Mesodermal cell (in vitro differentiated cells): Measurements from ENCODE around the gene SUMO2.
"Not testable (repeated sequence)": the region's sequence is repeated elsewhere in the genome, so short reads cannot be mapped to it uniquely, and the experiment has no call there.

Experiments used
- H3K27ac ChIP-seq: 2 replicates; pipeline ENCODE4 v1.7.0; 2013; ENCODE audit warnings: mild to moderate bottlenecking, low read depth, low read length, moderate library complexity; ENCODE audit not compliant: severe bottlenecking
- H3K36me3 ChIP-seq: 2 replicates; pipeline ENCODE4 v1.7.1; 2013; ENCODE audit warnings: mild to moderate bottlenecking, low read length, moderate library complexity; ENCODE audit not compliant: control insufficient read depth, insufficient read depth
- H3K4me1 ChIP-seq: one replicate; pipeline ENCODE4 v1.7.1; 2013; ENCODE audit warnings: mild to moderate bottlenecking, low read length; ENCODE audit not compliant: insufficient read depth, control insufficient read depth, poor library complexity, severe bottlenecking
- H3K4me3 ChIP-seq: 2 replicates; pipeline ENCODE4 v1.7.0; 2013; ENCODE audit warnings: low read length, control low read depth, mild to moderate bottlenecking; ENCODE audit not compliant: insufficient read depth, poor library complexity, severe bottlenecking; ENCODE audit errors: extremely low read depth
- H3K9me3 ChIP-seq: 2 replicates; pipeline ENCODE4 v1.7.1; 2013; ENCODE audit warnings: mild to moderate bottlenecking, low read length, moderate library complexity; ENCODE audit not compliant: control insufficient read depth
- WGBS, 2 experiments: methylation state at CpG; one replicate each; pipeline ENCODE4 v1.1.5; 2013; ENCODE audit warnings: missing lambda C conversion rate in 2 of 2; ENCODE audit not compliant: insufficient coverage in 2 of 2; 5-methylcytosine and 5-hydroxymethylcytosine counted together

Gene SUMO2

DNA sequence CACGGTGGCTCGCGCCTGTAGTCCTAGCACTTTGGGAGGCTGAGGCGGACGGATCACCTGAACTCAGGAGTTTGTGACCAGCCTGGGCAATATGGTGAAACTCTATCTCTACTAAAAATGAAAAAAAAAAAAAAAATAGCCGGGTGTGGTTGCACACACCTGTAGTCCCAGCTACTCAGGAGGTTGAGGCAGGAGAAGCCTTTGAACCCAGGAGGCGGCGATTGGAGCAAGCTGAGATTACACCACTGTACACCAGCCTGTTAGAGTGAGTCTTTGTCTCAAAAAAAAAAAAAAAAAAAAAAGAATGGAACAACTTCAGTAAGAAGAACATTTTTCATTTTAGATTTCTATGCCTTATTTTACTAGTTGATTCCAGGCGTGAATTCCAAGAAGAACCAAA lies 25.4 kb upstream of the SUMO2 start:
- H3K9me3 ChIP-seq: no peaks in the 10 kb centered on the region
- no peak overlapping the region for H3K27ac ChIP-seq
- H3K36me3 ChIP-seq: peaks cover 48% of the 10 kb centered on the region
- no peaks in the 10 kb centered on the region for H3K4me1 ChIP-seq
- no peak overlapping the region for H3K4me3 ChIP-seq
- 93 to 100% methylated on average over 3 to 6 of the region's 9 CpGs for WGBS, 2 experiments

GRCh38 chr17:75207760-75208159 lies 25.0 kb upstream of the SUMO2 start:
- Histone ChIP-seq H3K36me3 (peaks cover 44% of the 10 kb centered on the region), H3K4me3 (no peak overlapping the region), H3K4me1 (no peaks in the 10 kb centered on the region), H3K27ac (no peak overlapping the region), H3K9me3 (no peaks in the 10 kb centered on the region)
- 87 to 92% methylated on average over 9 to 12 of the region's 12 CpGs for WGBS, 2 experiments

GRCh38 chr17:75207050-75207407 lies 24.3 kb upstream of the SUMO2 start:
- not testable (repeated sequence) for H3K4me1 ChIP-seq, H3K27ac ChIP-seq, H3K9me3 ChIP-seq
- Histone ChIP-seq H3K4me3 (peak overlapping the region; percentile 95), H3K36me3 (peaks cover 37% of the 10 kb centered on the region)
- WGBS, 2 experiments: 89 to 99% methylated on average over 5 to 7 of the region's 8 CpGs

- Histone ChIP-seq H3K9me3 (no peaks in the 10 kb centered on the region), H3K4me3 (peak overlapping the region; percentile 95), H3K36me3 (peaks cover 28% of the 10 kb centered on the region), H3K27ac (peak overlapping the region; percentile 100), H3K4me1 (no peaks in the 10 kb centered on the region)
- 0% methylated on average over 21 to 22 of the region's 22 CpGs for WGBS, 2 experiments
Observed at GRCh38 chr17:75205793-75206163, 23.0 kb upstream of the SUMO2 start.

GRCh38 chr17:75205037-75205792 lies 22.5 kb upstream of the SUMO2 start, which contains the start of gene NUP85:
Gene NUP85 (plus strand): TSS chr17:75205679. CDS start chr17:75205762, 83 bp downstream.
- Histone ChIP-seq H3K9me3 (no peaks in the 10 kb centered on the region), H3K4me1 (no peaks in the 10 kb centered on the region), H3K36me3 (peaks cover 24% of the 10 kb centered on the region), H3K4me3 (peak within 1 kb of the TSS; percentile 95), H3K27ac (peak within 1 kb of the TSS; percentile 100)
- 1% methylated on average over 54 to 55 of the region's 57 CpGs for WGBS, 2 experiments

GRCh38 chr17:75199886-75200618 lies 17.3 kb upstream of the SUMO2 start:
- Histone ChIP-seq H3K27ac (no peak overlapping the region), H3K36me3 (no peaks in the 10 kb centered on the region), H3K4me3 (no peak overlapping the region), H3K4me1 (no peaks in the 10 kb centered on the region), H3K9me3 (no peaks in the 10 kb centered on the region)
- WGBS, 2 experiments: 86 to 95% methylated on average over 4 of the region's 6 CpGs

- WGBS, 2 experiments: 81 to 84% methylated on average over 2 to 3 of the region's 5 CpGs
- Histone ChIP-seq H3K36me3 (no peaks in the 10 kb centered on the region), H3K9me3 (no peaks in the 10 kb centered on the region), H3K4me1 (no peaks in the 10 kb centered on the region), H3K4me3 (no peak overlapping the region), H3K27ac (no peak overlapping the region)
Observed at GRCh38 chr17:75194879-75195278, 12.1 kb upstream of the SUMO2 start.

- Histone ChIP-seq H3K9me3 (no peaks in the 10 kb centered on the region), H3K27ac (no peak overlapping the region), H3K4me1 (no peaks in the 10 kb centered on the region), H3K36me3 (no peaks in the 10 kb centered on the region), H3K4me3 (no peak overlapping the region)
- WGBS, 2 experiments: 95 to 96% methylated on average over 2 to 3 of the region's 4 CpGs
Observed at GRCh38 chr17:75191584-75191983, 8.8 kb upstream of the SUMO2 start.

DNA sequence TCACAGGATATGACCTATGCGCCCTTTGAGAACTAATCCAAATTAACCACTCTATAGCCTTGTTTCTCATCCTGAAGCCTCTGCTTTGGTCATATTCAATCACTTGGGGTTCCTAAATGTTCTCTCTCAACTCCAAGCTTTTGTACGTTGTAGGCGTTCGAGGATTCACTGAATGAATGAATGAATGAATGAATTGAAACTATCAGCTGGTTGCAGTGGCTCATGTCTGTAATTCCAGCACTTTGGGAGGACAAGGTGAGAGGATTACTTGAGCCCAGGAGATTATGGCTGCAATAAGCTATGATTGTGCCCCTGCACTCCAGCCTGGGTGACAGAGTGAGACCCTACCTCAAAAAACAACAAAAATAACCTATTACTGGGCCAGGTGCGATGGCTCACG lies 5.9 kb upstream of the SUMO2 start:
- no peaks in the 10 kb centered on the region for H3K4me1 ChIP-seq
- no peaks in the 10 kb centered on the region for H3K9me3 ChIP-seq
- no peak overlapping the region for H3K27ac ChIP-seq
- no peak overlapping the region for H3K4me3 ChIP-seq
- no peaks in the 10 kb centered on the region for H3K36me3 ChIP-seq
- 87 to 96% methylated on average over 4 to 6 of the region's 6 CpGs for WGBS, 2 experiments

- Histone ChIP-seq H3K4me3 (no peak overlapping the region), H3K27ac (no peak overlapping the region), H3K4me1 (peaks cover 2% of the 10 kb centered on the region), H3K9me3 (no peaks in the 10 kb centered on the region), H3K36me3 (peaks cover 24% of the 10 kb centered on the region)
- 94 to 97% methylated on average over 9 of the region's 9 CpGs for WGBS, 2 experiments
Observed at GRCh38 chr17:75183999-75184884, 1.5 kb upstream of the SUMO2 start.
